Esophagus muscularis mucosa (tissue), 4 donors: Measurements from ENCODE around the gene GFRA4. TPM values are rescaled to one million over a fixed set of nuclear protein-coding genes. Genes with fewer than 3 reads are reported as not detected.

Experiments
- DNase-seq: peaks from one replicate; pipeline ENCODE4 v3.0.0-alpha.2; 2017; ENCODE audit errors: extremely low spot score
- H3K27ac ChIP-seq, 4 donors: fragments of 200-600 bp; sonication (generic); replicated peaks in 1 of 4; 1 replicate in 3 of 4; 2 replicates in 1 of 4; pipeline ENCODE4 v1.5.1; 2016 to 2019; ENCODE audit warnings: mild to moderate bottlenecking in 1 of 4
- H3K27me3 ChIP-seq, 4 donors: fragments of 200-600 bp; sonication (generic); one replicate each; pipeline versions ENCODE4 v1.5.1 to v1.6.0; 2016 to 2019
- H3K36me3 ChIP-seq, 4 donors: fragments of 200-600 bp; sonication (generic); one replicate each; pipeline ENCODE4 v1.5.1; 2016 to 2019
- H3K4me1 ChIP-seq, 4 donors: fragments of 200-600 bp; sonication (generic); one replicate each; pipeline ENCODE4 v1.5.1; 2016 to 2019
- H3K4me3 ChIP-seq, 4 donors: fragments of 200-600 bp; sonication (generic); 1 replicate in 2 of 4; 2 replicates in 2 of 4; pipeline ENCODE4 v1.5.1; 2016 to 2019; ENCODE audit warnings: mild to moderate bottlenecking in 4 of 4, moderate library complexity in 1 of 4
- H3K9me3 ChIP-seq, 4 donors: fragments of 200-600 bp; sonication (generic); 1 replicate in 3 of 4; 2 replicates in 1 of 4; pipeline ENCODE4 v1.5.1; 2016 to 2019
- EP300 ChIP-seq: sonication (generic); formaldehyde crosslinking; IDR thresholded peaks from one replicate; pipeline ENCODE4 v1.6.1; 2017; ENCODE audit warnings: antibody characterized with exemption
- POLR2A ChIP-seq: fragments of 450-650 bp; IDR thresholded peaks from one replicate; pipeline ENCODE4 v1.6.1; 2017; ENCODE audit warnings: antibody characterized with exemption, moderate library complexity, mild to moderate bottlenecking, low read depth
- POLR2AphosphoS5 ChIP-seq, 2 donors: sonication (generic); formaldehyde crosslinking; IDR thresholded peaks; one replicate each; pipeline ENCODE4 v1.6.1; 2017; ENCODE audit warnings: antibody characterized with exemption in 2 of 2
- WGBS: methylation state at CpG from one replicate; pipeline ENCODE4 v1.1.5; 2018; 5-methylcytosine and 5-hydroxymethylcytosine counted together
- intact Hi-C: fragments of 100-400 bp; cut with DNase I; formaldehyde crosslinking; loops from one replicate; pipeline ENCODE4 v1.15.1; 2023
- total RNA-seq, 4 donors: library from RNA; depleted of rRNA; stranded (reverse); fragments of >200 nt; gene quantifications; one replicate each; pipeline versions ENCODE4 v1.1.0 to v1.2.1, GENCODE V29; 2016
- TF ChIP-seq, protein P1 (sequence below), 3 experiments: fragments of 200-600 bp in 2 of 3; fragments of 450-650 bp in 1 of 3; sonication (generic) in 2 of 3; IDR thresholded peaks; one replicate each; pipeline ENCODE4 v1.5.1; 2017 to 2019; ENCODE audit warnings: antibody characterized with exemption in 3 of 3, mild to moderate bottlenecking in 2 of 3, moderate library complexity in 1 of 3

GFRA4 gene
- total RNA-seq, 4 donors from 2014 or later = not detected

DNA sequence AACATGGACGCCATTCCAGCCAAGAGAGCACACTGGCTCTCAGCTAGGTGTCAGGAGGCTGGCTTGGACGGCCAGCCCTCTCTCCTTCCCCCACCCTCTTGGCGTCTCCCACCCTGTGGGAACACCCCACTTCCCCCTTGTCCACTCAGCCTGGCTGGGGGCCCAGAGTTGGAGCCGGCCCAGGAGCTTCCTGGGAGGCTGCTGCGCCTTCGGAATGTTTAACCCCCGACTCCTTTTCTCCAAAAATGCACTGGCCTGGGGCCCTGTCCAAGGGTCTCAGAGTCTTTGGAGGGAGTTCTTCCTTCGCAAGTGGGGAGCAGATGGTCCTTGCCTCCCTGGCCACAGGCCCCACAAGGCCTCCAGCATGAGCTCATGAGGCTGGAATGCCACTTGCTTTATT, 14.5 kb upstream of the GFRA4 start:
- 12% methylated on average over 8 of the region's 8 CpGs for WGBS
- H3K9me3 ChIP-seq = no peaks in the 10 kb centered on the region
- peaks cover 0 to 22% (median 0%) of the 10 kb centered on the region in 4 donors for H3K27me3 ChIP-seq
- no peak overlapping the region for H3K4me3 ChIP-seq
- DNase-seq = no peak
- intact Hi-C loops = loop anchor here (5.0 kb wide), 1 partner anchor 95 kb away; no protein-coding TSS in a partner anchor
- H3K36me3 ChIP-seq = peaks cover 0 to 34% (median 20%) of the 10 kb centered on the region in 4 donors
- TF ChIP-seq POLR2A = no peak
- H3K27ac ChIP-seq = peak overlapping the region; percentile 88 to 91 (median 90)
- peaks cover 28 to 69% (median 67%) of the 10 kb centered on the region in 4 donors for H3K4me1 ChIP-seq

GRCh38 chr20:3674995-3675900, 12.0 kb upstream of the GFRA4 start:
- DNase-seq = no peak
- peaks cover 0 to 25% (median 0%) of the 10 kb centered on the region in 4 donors for H3K27me3 ChIP-seq
- H3K9me3 ChIP-seq = no peaks in the 10 kb centered on the region
- H3K27ac ChIP-seq = no peak overlapping the region
- TF ChIP-seq POLR2A (no peak), POLR2AphosphoS5 (IDR thresholded peaks at IDR 0.05) (no peak), EP300 (no peak)
- TF ChIP-seq, protein P1, sequence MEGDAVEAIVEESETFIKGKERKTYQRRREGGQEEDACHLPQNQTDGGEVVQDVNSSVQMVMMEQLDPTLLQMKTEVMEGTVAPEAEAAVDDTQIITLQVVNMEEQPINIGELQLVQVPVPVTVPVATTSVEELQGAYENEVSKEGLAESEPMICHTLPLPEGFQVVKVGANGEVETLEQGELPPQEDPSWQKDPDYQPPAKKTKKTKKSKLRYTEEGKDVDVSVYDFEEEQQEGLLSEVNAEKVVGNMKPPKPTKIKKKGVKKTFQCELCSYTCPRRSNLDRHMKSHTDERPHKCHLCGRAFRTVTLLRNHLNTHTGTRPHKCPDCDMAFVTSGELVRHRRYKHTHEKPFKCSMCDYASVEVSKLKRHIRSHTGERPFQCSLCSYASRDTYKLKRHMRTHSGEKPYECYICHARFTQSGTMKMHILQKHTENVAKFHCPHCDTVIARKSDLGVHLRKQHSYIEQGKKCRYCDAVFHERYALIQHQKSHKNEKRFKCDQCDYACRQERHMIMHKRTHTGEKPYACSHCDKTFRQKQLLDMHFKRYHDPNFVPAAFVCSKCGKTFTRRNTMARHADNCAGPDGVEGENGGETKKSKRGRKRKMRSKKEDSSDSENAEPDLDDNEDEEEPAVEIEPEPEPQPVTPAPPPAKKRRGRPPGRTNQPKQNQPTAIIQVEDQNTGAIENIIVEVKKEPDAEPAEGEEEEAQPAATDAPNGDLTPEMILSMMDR (IDR thresholded peaks at IDR 0.05) = no peak
- peaks cover 0 to 59% (median 32%) of the 10 kb centered on the region in 4 donors for H3K36me3 ChIP-seq
- H3K4me1 ChIP-seq = peaks cover 23 to 53% (median 46%) of the 10 kb centered on the region in 4 donors
- 66% methylated on average over 12 of the region's 13 CpGs for WGBS
- H3K4me3 ChIP-seq = no peak overlapping the region
- intact Hi-C loops = loop anchor here (5.0 kb wide), 1 partner anchor 97 kb away; no protein-coding TSS in a partner anchor

DNA sequence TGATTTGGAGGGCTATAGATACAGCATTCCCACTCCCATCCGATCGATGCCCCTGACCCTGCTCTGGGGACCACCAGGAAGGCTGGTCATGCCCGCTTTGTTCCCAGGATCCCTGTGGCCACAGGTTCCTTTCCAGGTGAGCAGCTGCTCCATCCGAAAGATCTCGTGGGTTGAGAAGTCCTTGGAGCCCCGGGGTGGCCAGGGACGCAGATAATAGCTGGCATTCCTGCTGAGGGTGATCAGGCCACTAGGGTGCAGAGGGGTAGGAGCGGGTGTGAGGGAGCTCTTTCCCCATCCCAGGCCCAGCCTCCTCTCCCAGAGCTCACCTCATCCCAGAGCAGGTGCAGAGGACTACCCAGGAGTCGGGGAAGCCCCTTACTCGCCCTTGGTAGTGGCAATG, 11.2 kb upstream of the GFRA4 start:
- H3K4me3 ChIP-seq = no peak overlapping the region
- intact Hi-C loops = no loop called here
- H3K36me3 ChIP-seq = peaks cover 0 to 63% (median 33%) of the 10 kb centered on the region in 4 donors
- peaks cover 23 to 53% (median 38%) of the 10 kb centered on the region in 4 donors for H3K4me1 ChIP-seq
- TF ChIP-seq POLR2A (no peak), EP300 (no peak), POLR2AphosphoS5 (IDR thresholded peaks at IDR 0.05) (no peak)
- TF ChIP-seq, protein P1 (IDR thresholded peaks at IDR 0.05) = no peak
- no peak overlapping the region for H3K27ac ChIP-seq
- 86% methylated on average over 10 of the region's 10 CpGs for WGBS
- DNase-seq = no peak
- H3K9me3 ChIP-seq = no peaks in the 10 kb centered on the region
- H3K27me3 ChIP-seq = peaks cover 0 to 25% (median 0%) of the 10 kb centered on the region in 4 donors

DNA sequence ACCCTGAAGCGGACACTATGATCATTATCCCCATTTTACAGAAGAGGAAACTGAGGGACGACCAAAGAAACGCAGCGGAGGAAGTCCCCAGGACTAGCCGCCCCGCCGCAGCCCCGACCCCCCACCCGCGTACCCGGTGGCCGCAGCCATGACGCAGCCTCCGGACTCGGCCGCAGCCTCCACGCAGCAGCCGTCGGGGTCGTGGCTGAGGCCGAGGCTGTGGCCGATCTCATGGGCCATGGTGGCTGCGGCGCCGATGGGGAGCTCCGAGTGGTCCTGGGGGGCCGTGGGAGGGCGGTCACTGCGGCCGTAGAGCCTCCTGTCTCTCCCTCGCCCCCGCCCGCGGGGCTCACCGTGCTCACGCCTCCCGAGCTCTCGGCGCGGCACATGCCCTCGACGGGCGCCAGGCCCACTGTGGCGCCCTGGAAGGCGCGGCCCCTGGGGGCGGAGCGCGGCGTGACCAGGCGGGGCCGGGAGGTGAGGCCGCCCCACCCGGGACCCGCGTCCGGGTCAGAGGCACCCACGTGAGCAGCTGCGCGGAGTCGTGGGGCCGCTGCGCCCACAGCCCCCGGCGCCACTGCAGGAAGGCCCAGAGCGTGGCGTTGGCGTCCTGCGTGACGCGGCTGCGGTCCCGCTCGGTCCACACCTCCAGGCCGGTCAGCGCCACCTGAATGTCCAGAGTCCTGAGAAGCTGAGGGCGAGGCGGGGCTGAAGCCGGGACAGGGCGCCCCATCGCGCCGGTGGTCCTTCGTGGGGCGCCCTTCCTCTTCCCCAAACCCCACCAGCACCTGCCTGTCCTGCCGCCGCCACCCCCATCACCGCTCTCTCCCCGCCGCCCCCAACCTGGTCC, 10.2 kb upstream of the GFRA4 start:
- intact Hi-C loops = no loop called here
- Histone ChIP-seq H3K9me3 (no peaks in the 10 kb centered on the region), H3K36me3 (peaks cover 0 to 73% (median 37%) of the 10 kb centered on the region in 4 donors), H3K27me3 (peaks cover 0 to 25% (median 0%) of the 10 kb centered on the region in 4 donors), H3K4me3 (no peak overlapping the region), H3K27ac (no peak overlapping the region), H3K4me1 (peaks cover 21 to 43% (median 28%) of the 10 kb centered on the region in 4 donors)
- no peak for TF ChIP-seq POLR2A
- TF ChIP-seq, protein P1 (IDR thresholded peaks at IDR 0.05) = no peak
- TF ChIP-seq EP300 = no peak
- no peak for TF ChIP-seq POLR2AphosphoS5 (IDR thresholded peaks at IDR 0.05)
- 81% methylated on average over 18 of the region's 90 CpGs for WGBS
- DNase-seq = no peak
